Epidermal melanocyte (primary cell): ENCODE data around the gene ANGPTL2.

Experiments
- DNase-seq: peaks from one replicate; pipeline ENCODE4 v3.0.0; 2011; ENCODE audit warnings: low spot score; ENCODE audit not compliant: insufficient read length

Gene ANGPTL2

GRCh38 chr9:127097683-127098082 lies 24.8 kb downstream of the ANGPTL2 start:
- no peak for DNase-seq

GRCh38 chr9:127096208-127096607 lies 26.2 kb downstream of the ANGPTL2 start:
- DNase-seq = no peak

- DNase-seq = no peak
Observed at GRCh38 chr9:127095411-127095810, 27.0 kb downstream of the ANGPTL2 start.

- DNase-seq = no peak
Observed at GRCh38 chr9:127093319-127094020, 29.0 kb downstream of the ANGPTL2 start.

- no peak for DNase-seq
Observed at GRCh38 chr9:127092041-127092608, 30.3 kb downstream of the ANGPTL2 start.

- DNase-seq = no peak
Observed at GRCh38 chr9:127091526-127091925, 30.9 kb downstream of the ANGPTL2 start.

- no peak for DNase-seq
Observed at GRCh38 chr9:127090341-127090985, 32.0 kb downstream of the ANGPTL2 start.

- no peak for DNase-seq
Observed at GRCh38 chr9:127089631-127090081, 32.8 kb downstream of the ANGPTL2 start.

- no peak for DNase-seq
Observed at GRCh38 chr9:127088724-127089615, 33.5 kb downstream of the ANGPTL2 start.

- DNase-seq = no peak
Observed at GRCh38 chr9:127087836-127088235, 34.6 kb downstream of the ANGPTL2 start.

GRCh38 chr9:127087411-127087810 lies 35.0 kb downstream of the ANGPTL2 start:
- DNase-seq = no peak

GRCh38 chr9:127086771-127087170 lies 35.7 kb downstream of the ANGPTL2 start:
- no peak for DNase-seq

- no peak for DNase-seq
Observed at GRCh38 chr9:127085186-127085585, 37.2 kb downstream of the ANGPTL2 start.

- DNase-seq = no peak
Observed at GRCh38 chr9:127084076-127085039, 38.1 kb downstream of the ANGPTL2 start.

- no peak for DNase-seq
Observed at GRCh38 chr9:127083138-127083980, 39.1 kb downstream of the ANGPTL2 start.

- no peak for DNase-seq
Observed at GRCh38 chr9:127081250-127082185, 40.9 kb downstream of the ANGPTL2 start.

- DNase-seq = no peak
Observed at GRCh38 chr9:127079446-127080140, 42.8 kb downstream of the ANGPTL2 start.

GRCh38 chr9:127078988-127079387 lies 43.4 kb downstream of the ANGPTL2 start:
- DNase-seq = no peak
